ENCODE results near the gene GPR26.

DNA sequence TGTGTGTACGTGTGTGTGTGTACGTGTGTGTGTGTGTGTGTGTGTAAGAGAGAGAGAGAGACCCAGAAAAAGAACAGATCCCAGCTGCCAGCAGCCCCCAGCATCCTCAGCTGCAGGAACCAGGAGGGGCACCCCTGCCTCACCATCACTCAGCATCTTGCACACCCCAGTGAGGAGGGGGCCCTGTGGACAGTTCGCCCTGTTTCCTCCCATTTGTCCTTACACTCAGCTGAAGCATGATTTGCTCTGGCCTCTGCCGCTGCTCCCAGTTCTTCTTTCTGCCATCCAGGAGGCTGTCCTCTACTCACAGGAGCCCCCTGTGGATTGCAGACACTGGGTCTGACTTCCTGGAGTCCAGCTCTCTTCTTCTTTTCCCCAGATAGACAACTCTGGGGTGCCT, 9.7 kb downstream of the GPR26 start:
- TF ChIP-seq, protein P1, sequence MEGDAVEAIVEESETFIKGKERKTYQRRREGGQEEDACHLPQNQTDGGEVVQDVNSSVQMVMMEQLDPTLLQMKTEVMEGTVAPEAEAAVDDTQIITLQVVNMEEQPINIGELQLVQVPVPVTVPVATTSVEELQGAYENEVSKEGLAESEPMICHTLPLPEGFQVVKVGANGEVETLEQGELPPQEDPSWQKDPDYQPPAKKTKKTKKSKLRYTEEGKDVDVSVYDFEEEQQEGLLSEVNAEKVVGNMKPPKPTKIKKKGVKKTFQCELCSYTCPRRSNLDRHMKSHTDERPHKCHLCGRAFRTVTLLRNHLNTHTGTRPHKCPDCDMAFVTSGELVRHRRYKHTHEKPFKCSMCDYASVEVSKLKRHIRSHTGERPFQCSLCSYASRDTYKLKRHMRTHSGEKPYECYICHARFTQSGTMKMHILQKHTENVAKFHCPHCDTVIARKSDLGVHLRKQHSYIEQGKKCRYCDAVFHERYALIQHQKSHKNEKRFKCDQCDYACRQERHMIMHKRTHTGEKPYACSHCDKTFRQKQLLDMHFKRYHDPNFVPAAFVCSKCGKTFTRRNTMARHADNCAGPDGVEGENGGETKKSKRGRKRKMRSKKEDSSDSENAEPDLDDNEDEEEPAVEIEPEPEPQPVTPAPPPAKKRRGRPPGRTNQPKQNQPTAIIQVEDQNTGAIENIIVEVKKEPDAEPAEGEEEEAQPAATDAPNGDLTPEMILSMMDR (IDR thresholded peaks at IDR 0.05): no peak
- no peak for TF ChIP-seq ZFX (IDR thresholded peaks at IDR 0.05; ENCODE audit: borderline replicate concordance)
